HuH-7.5 (cell line): ENCODE data around the gene CDHR1.

Experiments
- DNase-seq: peaks from one replicate; pipeline ENCODE4 v3.0.0; 2011; ENCODE audit warnings: low spot score

CDHR1 gene

GRCh38 chr10:84201244-84201606 lies 6.9 kb downstream of the CDHR1 start:
- no peak for DNase-seq

- DNase-seq: no peak
These were observed 7.3 kb downstream of the CDHR1 start for GRCh38 chr10:84201682-84202081.

GRCh38 chr10:84202349-84202748 lies 8.0 kb downstream of the CDHR1 start:
- no peak for DNase-seq

GRCh38 chr10:84204122-84204521 lies 9.8 kb downstream of the CDHR1 start:
- DNase-seq: no peak

GRCh38 chr10:84204610-84205009 lies 10.3 kb downstream of the CDHR1 start:
- no peak for DNase-seq

- peak; percentile 43 for DNase-seq
These were observed 10.9 kb downstream of the CDHR1 start for GRCh38 chr10:84205049-84205852.

GRCh38 chr10:84205853-84206525 lies 11.7 kb downstream of the CDHR1 start:
- no peak for DNase-seq

GRCh38 chr10:84208023-84208422 lies 13.7 kb downstream of the CDHR1 start:
- DNase-seq: no peak

- no peak for DNase-seq
These were observed 17.2 kb downstream of the CDHR1 start for GRCh38 chr10:84211566-84211965.

- no peak for DNase-seq
These were observed 17.7 kb downstream of the CDHR1 start for GRCh38 chr10:84212014-84212413.

GRCh38 chr10:84213076-84213475 lies 18.7 kb downstream of the CDHR1 start:
- DNase-seq: no peak

- DNase-seq: no peak
These were observed 19.8 kb downstream of the CDHR1 start for GRCh38 chr10:84214046-84214572.

GRCh38 chr10:84214612-84215235 lies 20.4 kb downstream of the CDHR1 start:
- DNase-seq: no peak

- DNase-seq: no peak
These were observed 22.5 kb downstream of the CDHR1 start for GRCh38 chr10:84216834-84217233.

GRCh38 chr10:84217746-84218145 lies 23.4 kb downstream of the CDHR1 start:
- no peak for DNase-seq

GRCh38 chr10:84221916-84222315 lies 27.6 kb downstream of the CDHR1 start:
- DNase-seq: no peak

- no peak for DNase-seq
These were observed 30.2 kb downstream of the CDHR1 start for GRCh38 chr10:84224411-84225028.

GRCh38 chr10:84225427-84226173 lies 31.3 kb downstream of the CDHR1 start, which contains the start of gene LRIT2:
TSS of gene LRIT2 (minus strand) at chr10:84225544. CDS start at chr10:84225520, 24 bp downstream.
- no peak for DNase-seq

GRCh38 chr10:84226616-84227015 lies 32.3 kb downstream of the CDHR1 start:
- DNase-seq: no peak

- DNase-seq: no peak
These were observed 33.5 kb downstream of the CDHR1 start for GRCh38 chr10:84227810-84228209.

- DNase-seq: no peak
These were observed 36.0 kb downstream of the CDHR1 start for GRCh38 chr10:84230359-84230758.

- DNase-seq: no peak
These were observed 38.0 kb downstream of the CDHR1 start for GRCh38 chr10:84232376-84232775.
